NCI-H2171 treated with DMSO at 0.1 percent for 48 hours (cell line): ENCODE results near the gene TNKS1BP1.
"Not testable (repeated sequence)": the region's sequence is repeated elsewhere in the genome, so short reads cannot be mapped to it uniquely, and the experiment has no call there.

ENCODE experiments used
- DNase-seq: peaks from one replicate; lab custom pipeline; 2025; lab: John Stamatoyannopoulos, UW

The TNKS1BP1 gene

DNA sequence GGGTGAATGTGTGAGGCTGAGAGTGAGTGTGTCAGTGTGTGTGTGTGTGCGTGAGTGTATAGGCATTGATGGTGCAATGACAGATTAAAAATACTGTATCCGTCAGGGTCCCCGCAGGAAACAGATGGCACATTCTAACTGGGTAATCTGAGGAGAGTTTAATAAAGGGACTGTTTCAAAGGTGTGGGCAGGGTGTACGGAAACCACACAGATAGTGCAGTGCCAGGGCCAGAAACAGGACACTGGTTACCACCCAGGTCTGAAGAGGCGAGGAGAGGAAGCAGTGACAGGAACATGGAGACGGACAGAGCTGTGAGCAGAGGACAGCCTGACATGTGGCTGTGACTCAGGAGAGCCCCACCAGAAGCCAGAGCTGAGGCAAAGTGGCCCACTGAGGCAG, 29.9 kb upstream of the TNKS1BP1 start:
- peak; percentile 62 for DNase-seq

DNA sequence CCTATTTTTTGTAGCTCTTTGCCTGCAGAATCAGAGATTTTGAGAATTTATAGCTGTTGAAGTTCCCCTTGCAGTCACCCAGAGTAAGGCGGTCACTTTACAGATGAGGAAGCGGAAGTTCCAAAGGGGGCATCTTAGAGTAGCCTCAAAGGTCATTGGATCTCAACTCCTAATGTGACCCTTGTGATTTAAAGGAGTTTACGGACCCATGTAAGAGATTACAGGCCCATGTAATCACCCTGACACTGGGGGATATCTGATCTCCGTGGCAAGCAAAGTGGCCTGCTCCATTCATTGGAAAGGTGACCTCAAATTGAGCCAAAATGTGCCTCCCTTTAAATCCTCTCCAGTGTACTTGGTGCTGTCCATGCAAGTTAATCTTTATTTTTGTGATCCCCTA, 29.1 kb upstream of the TNKS1BP1 start:
- no peak for DNase-seq

DNA sequence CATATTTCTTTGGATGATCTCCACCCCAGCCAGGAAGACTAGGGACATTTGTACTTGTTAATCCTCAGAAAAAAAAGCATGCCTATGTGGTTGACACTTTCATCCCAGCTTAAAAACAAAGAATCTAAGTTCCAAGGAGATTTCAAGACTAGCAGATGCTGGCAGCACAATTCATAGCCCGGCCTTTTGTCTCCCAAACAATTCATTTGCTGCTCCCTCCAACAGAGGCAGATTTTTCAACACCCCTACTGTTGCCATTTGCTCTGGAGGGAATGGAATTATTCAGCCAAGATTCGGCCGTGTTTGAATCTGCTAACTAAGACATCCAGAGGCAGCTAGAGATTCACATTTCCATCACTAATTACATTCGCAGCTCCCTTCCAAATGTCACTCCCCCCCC, 28.7 kb upstream of the TNKS1BP1 start:
- DNase-seq = no peak

GRCh38 chr11:57353036-57353435, 28.3 kb upstream of the TNKS1BP1 start:
- DNase-seq = no peak

GRCh38 chr11:57349491-57350274, 24.9 kb upstream of the TNKS1BP1 start:
- DNase-seq = no peak

DNA sequence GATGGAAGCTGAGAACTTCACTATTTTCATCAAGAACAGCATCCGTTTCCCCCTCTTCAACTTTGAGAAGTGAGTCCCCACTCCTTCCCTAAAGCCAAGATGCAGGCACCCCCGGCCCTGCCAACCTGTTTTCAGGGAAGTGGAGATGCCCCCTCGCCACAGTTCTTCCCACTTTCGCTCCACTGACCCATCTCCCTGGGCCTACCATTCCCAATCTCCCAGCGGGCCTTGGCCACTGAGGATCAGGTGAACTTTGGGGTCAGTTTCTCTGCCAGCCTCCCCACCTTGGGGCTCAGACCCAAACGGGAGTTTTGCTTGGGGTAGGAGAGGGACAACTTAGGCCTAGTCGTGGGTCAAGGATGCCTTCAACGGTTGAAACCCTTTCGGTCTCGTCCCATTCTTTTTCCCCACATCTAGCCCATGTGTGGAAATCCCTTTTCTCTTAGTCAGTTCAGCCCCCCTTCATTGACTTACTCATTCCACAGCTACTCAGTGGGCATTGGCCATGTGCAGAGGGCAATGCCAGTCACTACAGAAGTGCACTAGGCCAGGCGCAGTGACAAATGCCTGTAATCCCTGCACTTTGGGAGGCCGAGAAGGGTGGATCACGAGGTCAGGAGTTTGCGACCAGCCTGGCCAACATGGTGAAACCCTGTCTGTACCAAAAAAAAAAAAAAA, 24.0 kb upstream of the TNKS1BP1 start:
- DNase-seq = no peak

GRCh38 chr11:57348052-57348451, 23.3 kb upstream of the TNKS1BP1 start:
- no peak for DNase-seq

- DNase-seq = no peak
These were observed 22.6 kb upstream of the TNKS1BP1 start for GRCh38 chr11:57347336-57347735.

GRCh38 chr11:57345555-57346211, 20.9 kb upstream of the TNKS1BP1 start:
- peak; percentile 88 for DNase-seq

GRCh38 chr11:57344826-57345225, 20.1 kb upstream of the TNKS1BP1 start:
- no peak for DNase-seq

DNA sequence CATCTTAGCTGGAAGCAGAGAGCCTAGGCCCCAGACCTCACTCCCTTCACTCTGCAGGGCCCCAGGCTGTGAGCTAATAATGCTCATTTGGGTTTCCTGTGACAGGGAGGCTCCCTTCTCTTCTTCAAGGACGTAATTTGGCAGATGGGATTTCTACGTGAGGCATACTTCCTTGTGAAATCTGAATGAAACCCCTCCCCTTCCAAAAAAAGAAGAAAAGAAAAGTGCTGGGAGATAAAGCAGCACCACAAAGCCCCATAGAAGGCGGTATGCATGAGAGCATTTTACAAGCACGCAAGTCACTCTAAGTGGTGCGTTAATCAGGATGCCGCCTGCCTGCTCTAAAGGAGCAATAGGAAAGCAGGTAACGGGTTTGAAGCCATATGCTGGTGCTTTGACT, 19.1 kb upstream of the TNKS1BP1 start:
- DNase-seq = peak; percentile 69

DNA sequence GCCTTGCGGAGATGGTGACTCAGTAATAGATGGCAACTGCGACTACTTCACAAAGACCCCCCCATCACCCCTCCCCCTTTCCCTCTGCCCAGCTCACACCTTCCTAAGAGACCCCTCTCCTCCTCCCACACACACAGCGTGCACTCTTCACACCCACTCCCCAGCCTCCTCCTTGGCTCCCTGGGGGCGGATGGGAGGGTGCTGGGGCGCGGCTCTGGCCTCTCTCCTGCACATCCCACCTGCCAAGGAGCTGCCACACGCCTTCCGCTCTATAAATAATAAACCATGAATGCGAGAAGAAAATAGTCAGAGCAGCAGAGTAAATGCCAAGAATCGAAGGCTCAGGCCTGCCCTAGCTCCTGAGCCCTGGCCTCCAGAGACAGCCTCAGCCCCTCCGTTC, 17.9 kb upstream of the TNKS1BP1 start:
- DNase-seq = no peak

DNA sequence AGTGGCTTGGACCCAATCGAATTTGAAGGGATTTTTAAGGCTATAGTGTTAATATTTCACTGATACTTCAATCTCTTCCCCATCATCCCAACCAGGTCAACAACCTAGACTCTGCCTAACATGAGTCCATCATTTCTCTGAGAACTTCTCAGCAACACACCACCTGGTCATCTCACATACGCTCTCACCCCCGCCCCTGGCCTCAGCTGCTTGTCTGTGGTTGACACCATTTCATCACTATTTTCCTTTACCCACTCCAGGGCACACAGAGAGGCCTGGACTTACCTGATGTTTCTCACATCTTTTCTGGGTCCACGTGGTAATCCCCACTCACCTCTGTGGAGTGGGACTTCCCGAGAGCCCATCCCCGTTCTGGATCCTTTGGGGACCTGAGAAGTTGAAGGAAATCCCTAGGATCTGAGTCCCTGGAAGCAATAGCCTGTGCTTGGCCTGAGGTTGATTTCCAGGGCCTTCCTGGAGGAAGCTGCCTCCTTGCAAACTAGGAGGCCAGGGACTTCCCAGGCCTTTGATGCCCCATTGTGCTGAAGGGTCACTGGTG, 16.6 kb upstream of the TNKS1BP1 start:
- DNase-seq = no peak

- DNase-seq = no peak
These were observed 15.4 kb upstream of the TNKS1BP1 start for GRCh38 chr11:57340039-57340615.

DNA sequence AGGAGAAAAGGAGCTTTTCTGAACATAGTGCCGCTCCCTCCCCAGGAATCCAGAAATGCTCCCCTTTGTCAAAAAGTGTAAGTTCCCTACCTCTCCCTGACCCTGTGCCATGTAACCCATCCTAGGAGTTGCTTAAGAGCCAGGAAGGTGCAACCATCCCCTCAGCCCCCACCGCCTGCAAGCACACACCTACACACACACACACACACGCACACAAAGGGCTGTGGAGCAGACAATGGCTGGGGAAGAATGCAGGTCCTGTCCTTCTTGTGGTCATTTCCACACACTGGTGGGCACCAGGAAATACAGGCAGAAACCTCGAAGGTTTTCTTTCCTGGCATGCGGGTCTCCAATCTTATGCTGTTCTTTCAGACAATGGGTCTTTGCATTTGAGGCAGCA, 14.6 kb upstream of the TNKS1BP1 start:
- no peak for DNase-seq

- peak; percentile 38 for DNase-seq
These were observed 13.4 kb upstream of the TNKS1BP1 start, which contains the start of gene P2RX3 for GRCh38 chr11:57338142-57338541. TSS of gene P2RX3 (plus strand) at chr11:57338352. CDS start at chr11:57338551, 199 bp downstream.

- not testable (repeated sequence) for DNase-seq
These were observed 12.1 kb upstream of the TNKS1BP1 start for GRCh38 chr11:57336856-57337255.

DNA sequence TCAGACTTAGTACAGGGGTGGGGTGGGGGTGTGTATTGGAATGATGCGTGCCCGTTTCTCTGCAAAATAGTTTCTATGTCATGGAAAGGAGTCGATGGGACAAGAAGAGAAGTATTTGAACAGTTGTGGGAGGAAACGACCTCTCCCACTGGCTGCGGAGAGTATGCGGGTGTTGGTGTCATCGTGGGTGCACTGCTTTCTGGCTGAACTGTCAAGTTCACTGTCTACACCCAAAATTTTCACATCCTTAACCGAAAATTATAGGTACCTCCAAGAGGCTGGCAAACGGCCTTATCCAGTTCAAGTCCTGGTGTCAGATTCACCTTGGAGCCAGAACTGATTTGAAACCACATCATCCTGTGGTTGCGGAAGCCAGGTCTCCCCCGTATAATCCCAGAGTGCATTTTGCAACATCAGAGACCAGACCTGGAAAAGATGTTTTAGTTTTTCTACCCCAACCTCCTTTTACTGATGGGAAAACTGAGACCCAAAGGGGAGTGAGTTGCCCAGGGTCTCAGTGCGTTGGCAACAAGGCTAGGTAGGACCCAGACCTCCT, 11.4 kb upstream of the TNKS1BP1 start:
- DNase-seq = no peak

GRCh38 chr11:57335343-57336110, 10.8 kb upstream of the TNKS1BP1 start, which contains the start of gene SSRP1:
TSS of gene SSRP1 (minus strand) at chr11:57335892. CDS start at chr11:57335121, 771 bp downstream.
- DNase-seq = peak; percentile 95

- DNase-seq = no peak
These were observed 10.2 kb upstream of the TNKS1BP1 start for GRCh38 chr11:57335023-57335342.
